NCI-H2107 treated with DMSO at 0.1 percent for 48 hours (cell line): ENCODE results near the gene POTEC.
"Not testable (repeated sequence)": the region's sequence is repeated elsewhere in the genome, so short reads cannot be mapped to it uniquely, and the experiment has no call there.

Experiments
- DNase-seq: peaks from one replicate; lab custom pipeline; 2025; ENCODE audit not compliant: unreplicated experiment; lab: John Stamatoyannopoulos, UW

Gene POTEC

GRCh38 chr18:14543446-14543964, at the start of gene POTEC:
TSS of gene POTEC (minus strand) at chr18:14543600. CDS start at chr18:14543146, 454 bp downstream.
- not testable (repeated sequence) for DNase-seq

GRCh38 chr18:14577971-14578370, 34.6 kb upstream of the POTEC start:
- no peak for DNase-seq

- DNase-seq: not testable (repeated sequence)
These were observed 16.1 kb upstream of the POTEC start for GRCh38 chr18:14559502-14559901.

GRCh38 chr18:14531659-14532058, 11.7 kb downstream of the POTEC start:
- not testable (repeated sequence) for DNase-seq

- DNase-seq: not testable (repeated sequence)
These were observed 32.7 kb downstream of the POTEC start for GRCh38 chr18:14510707-14511106.

GRCh38 chr18:14503691-14504090, 39.7 kb downstream of the POTEC start:
- DNase-seq: not testable (repeated sequence)

- DNase-seq: not testable (repeated sequence)
These were observed 41.5 kb downstream of the POTEC start for GRCh38 chr18:14501894-14502293.

GRCh38 chr18:14489256-14490014, 54.0 kb downstream of the POTEC start:
- not testable (repeated sequence) for DNase-seq

GRCh38 chr18:14488789-14489188, 54.6 kb downstream of the POTEC start:
- not testable (repeated sequence) for DNase-seq

- not testable (repeated sequence) for DNase-seq
These were observed 56.3 kb downstream of the POTEC start for GRCh38 chr18:14486926-14487580.

GRCh38 chr18:14479076-14479475, 64.3 kb downstream of the POTEC start:
- not testable (repeated sequence) for DNase-seq

GRCh38 chr18:14475520-14475919, 67.9 kb downstream of the POTEC start:
- not testable (repeated sequence) for DNase-seq

GRCh38 chr18:14474752-14475151, 68.6 kb downstream of the POTEC start:
- DNase-seq: not testable (repeated sequence)

GRCh38 chr18:14474007-14474720, 69.2 kb downstream of the POTEC start:
- DNase-seq: not testable (repeated sequence)

- DNase-seq: not testable (repeated sequence)
These were observed 70.0 kb downstream of the POTEC start for GRCh38 chr18:14473250-14474006.

GRCh38 chr18:14471286-14471685, 72.1 kb downstream of the POTEC start:
- not testable (repeated sequence) for DNase-seq

GRCh38 chr18:14470446-14470845, 73.0 kb downstream of the POTEC start:
- DNase-seq: not testable (repeated sequence)

- DNase-seq: not testable (repeated sequence)
These were observed 73.4 kb downstream of the POTEC start for GRCh38 chr18:14470046-14470445.

GRCh38 chr18:14465989-14466388, 77.4 kb downstream of the POTEC start:
- DNase-seq: not testable (repeated sequence)
